HK-2 (cell line): ENCODE measurements around the gene POU6F2.
A peak's percentile ranks its signal among the peaks of the same experiment; 100 is the strongest.
"Not testable (repeated sequence)": the region's sequence is repeated elsewhere in the genome, so short reads cannot be mapped to it uniquely, and the experiment has no call there.

Source experiments
- DNase-seq: peaks from one replicate; pipeline ENCODE4 v3.0.0-alpha.2; 2018; ENCODE audit not compliant: unreplicated experiment

POU6F2 gene

GRCh38 chr7:38992203-38992602 is 14.5 kb downstream of the POU6F2 start:
- no peak for DNase-seq

DNA sequence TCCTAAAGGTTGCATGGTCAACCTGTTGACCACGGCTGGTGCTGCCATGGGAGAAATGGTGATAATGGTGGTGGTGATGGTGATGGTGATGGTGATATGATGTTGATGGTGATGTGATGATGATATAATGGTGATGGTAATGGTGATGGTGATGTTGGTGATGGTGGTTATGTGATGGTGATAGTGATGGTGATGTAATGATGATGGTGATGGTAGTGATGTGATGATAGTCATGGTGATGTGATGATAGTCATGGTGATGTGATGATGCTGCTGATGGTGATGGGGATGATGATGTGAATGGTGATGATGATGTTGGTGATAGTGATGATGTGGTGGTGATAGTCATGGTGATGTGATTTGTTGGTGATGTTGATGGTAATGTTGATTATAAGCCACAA is 23.9 kb downstream of the POU6F2 start:
- DNase-seq: no peak

DNA sequence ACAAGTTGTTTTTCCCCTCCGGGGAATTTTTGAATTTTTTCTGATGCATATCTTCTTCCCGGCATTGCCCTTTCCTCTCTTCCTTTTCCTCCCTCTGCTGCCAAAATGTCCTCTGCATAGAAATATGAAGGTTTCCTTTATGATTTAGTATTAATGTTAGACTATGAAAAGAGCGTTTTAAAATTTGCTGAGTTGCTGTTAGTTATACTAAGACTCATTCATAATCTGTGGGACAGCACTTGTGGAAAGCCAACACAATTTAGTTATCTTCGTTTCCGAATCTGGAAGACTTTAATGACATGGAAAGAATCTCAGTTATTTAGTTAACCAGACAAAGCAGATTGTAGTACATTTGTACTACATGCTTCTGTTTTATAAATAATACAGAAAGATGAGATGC is 25.0 kb downstream of the POU6F2 start:
- no peak for DNase-seq

DNA sequence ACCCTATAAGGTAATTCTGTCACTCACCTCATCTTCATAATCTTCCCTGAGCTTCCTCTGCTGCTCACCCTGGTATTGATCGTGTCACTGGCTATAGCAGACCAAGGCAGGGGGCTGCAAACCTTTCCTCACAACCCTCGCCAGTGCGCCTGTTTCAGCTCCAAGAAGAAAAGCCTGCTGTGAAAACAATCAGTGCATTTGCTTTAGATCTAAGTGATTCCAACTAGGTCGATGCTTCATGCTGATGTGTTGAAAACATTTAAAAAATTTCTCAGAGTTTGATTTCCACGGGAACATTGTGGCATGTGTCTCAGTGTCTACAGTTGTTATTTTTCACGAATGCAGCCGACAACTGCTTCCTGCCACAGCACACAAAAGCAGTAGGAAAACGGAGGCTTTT is 27.3 kb downstream of the POU6F2 start:
- DNase-seq: no peak

DNA sequence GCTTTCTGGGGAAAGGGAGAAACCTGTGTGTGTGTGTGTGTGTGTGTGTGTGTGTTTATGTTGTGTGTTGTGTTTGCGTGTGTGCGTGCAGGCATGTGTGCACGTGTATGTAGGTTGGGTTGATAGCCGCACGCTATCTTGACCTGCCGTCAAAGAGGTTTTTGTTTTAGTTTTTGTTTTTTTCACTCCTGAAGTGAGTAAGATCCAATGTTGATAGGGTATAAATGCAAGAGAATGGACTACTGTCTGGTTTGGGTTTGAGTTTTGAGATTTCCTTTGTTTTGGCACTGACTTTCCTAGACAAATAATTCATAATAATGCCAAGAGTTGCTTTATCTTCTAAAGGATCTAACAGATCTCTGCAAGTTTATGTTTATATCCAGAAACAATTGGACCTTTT is 27.8 kb downstream of the POU6F2 start:
- DNase-seq: no peak

GRCh38 chr7:39013049-39013939 is 35.6 kb downstream of the POU6F2 start:
- not testable (repeated sequence) for DNase-seq

- no peak for DNase-seq
Measured at GRCh38 chr7:39016609-39017008, 38.9 kb downstream of the POU6F2 start.

- no peak for DNase-seq
Measured at GRCh38 chr7:39017369-39017915, 39.7 kb downstream of the POU6F2 start.

DNA sequence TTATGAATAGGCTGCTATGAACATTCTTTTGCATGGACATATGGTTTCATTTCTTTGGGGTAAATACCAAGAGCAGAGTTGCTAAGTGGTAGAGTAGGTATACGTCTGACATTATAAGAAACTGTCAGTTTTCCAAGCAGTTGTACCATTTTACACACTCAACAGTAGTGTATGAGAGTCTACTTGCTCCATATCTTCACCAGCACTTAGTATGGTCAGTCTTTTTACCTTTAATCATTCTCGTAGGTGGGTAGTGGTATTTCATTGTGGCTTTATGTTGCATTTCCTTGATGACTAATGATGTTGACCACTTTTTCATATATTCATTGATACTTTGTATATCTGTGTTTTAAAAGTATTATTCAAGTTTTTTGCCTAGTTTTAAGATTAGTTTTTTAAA is 45.1 kb downstream of the POU6F2 start:
- DNase-seq: no peak

- DNase-seq: no peak
Measured at GRCh38 chr7:39027491-39027890, 49.8 kb downstream of the POU6F2 start.

DNA sequence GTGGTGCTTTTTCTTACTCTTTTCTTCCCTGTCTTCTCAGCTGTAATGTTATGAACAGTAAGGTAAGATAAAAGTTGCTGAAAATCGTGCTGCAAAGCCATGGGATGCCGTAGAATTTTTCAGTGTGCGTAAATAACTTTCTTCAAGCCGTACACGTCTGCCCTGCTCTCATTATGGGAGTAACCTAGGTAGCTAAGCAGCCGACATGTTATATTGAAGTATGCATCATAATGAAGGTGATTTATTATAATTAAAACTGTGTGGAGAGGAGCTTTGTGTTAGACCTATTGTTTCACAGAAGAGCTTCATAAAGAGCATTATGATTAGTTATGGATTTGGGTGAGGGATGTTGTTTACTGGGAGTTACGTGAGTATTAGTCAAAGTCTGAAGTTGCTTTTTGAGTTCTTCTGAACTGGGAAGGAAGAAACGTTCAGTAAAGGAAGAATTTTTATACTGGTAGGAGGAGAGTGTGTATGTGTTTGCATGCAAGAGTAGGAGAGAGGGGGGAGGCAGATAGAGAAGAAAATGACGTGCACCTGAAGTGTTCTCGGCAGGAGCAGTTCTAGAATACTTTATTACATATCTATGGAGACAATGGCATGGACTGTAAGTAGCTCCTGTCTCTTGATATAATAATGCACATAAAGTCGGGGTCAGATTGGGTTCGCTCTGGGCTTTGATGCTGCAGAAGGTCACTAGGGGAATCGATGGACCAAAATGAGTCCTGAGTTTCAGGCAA is 56.3 kb downstream of the POU6F2 start:
- no peak for DNase-seq

DNA sequence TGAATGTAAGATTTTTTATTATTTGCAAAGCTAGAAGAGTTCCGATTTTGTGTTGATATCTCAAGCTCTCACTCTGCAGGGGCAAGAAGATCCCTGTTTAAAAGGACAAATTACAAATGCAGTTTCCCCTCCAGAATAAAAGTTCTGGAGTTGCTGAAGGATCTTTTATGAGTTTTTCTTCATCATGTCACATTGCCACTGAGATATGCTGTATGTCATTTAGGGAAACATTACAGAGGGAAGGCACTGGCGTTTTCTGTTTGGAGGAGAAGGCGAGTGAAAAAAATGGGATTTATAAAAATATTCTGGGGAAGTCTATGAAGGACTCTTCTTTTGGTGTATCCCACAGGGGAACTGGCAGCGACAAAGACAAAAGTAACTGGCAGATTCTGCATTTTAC is 57.4 kb downstream of the POU6F2 start:
- no peak for DNase-seq

DNA sequence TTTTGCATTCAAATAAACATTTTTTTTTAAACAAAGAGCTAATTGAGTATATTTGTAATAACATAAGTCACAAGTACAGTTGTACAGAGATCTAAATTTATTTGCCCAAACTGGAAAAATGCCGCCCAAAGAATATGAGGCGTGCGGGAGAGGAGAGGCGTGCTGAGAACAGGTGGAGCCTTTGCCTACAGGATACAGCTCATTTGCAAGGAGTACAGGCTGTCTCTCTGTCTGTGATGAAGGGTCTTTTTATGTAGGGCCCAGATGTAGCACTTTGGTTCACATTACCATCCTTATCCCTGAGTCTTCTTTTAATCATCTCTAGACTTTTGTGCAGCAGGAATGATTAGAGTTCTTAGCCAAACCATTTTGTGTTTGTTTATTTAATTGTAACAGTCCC is 58.2 kb downstream of the POU6F2 start:
- no peak for DNase-seq

GRCh38 chr7:39042670-39043069 is 65.0 kb downstream of the POU6F2 start:
- DNase-seq: no peak

GRCh38 chr7:39043531-39043930 is 65.8 kb downstream of the POU6F2 start:
- no peak for DNase-seq

- DNase-seq: no peak
Measured at GRCh38 chr7:39044489-39044888, 66.8 kb downstream of the POU6F2 start.

- no peak for DNase-seq
Measured at GRCh38 chr7:39045231-39045630, 67.5 kb downstream of the POU6F2 start.

- DNase-seq: no peak
Measured at GRCh38 chr7:39051279-39051678, 73.6 kb downstream of the POU6F2 start.

DNA sequence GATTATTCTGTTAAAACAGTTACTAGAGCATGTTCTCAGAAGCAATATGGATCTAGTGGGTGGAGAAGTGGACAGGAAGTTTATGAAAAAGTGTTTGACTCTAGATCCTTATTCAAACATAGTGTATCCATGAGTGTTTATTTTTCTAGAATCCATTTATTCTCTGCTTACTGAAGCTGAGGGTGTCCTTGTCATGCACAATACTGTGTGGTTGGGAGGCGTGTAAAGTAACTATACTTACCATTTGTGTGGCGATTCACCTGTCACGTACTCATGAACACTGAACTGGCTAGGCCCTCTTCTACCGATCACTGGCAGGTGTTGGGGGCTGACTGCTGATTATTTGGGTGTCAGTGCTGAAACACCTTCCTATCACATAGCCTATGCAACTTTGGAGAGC is 74.0 kb downstream of the POU6F2 start:
- no peak for DNase-seq

GRCh38 chr7:39054731-39055130 is 77.0 kb downstream of the POU6F2 start:
- DNase-seq: no peak

GRCh38 chr7:39056153-39056552 is 78.4 kb downstream of the POU6F2 start:
- no peak for DNase-seq

DNA sequence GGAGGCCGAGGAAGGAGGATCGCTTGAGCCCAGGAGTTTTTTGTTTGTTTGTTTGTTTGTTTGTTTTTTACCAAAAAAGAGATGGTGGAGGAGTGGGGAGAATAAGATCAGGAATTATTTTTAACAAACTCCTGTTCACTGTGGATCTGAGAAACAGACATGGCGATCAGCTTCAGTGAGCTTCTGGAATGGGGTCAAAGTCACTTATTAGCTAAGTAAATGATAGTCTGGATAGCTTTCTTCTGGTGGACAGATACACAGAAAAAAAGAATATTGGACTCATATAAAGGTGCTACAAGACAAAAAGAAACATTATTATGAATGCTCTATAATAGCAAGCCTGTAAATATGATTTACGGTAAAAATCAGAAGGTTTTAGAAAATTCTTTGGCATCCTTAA is 85.1 kb downstream of the POU6F2 start:
- DNase-seq: peak; percentile 0

- no peak for DNase-seq
Measured at GRCh38 chr7:39069031-39069430, 91.3 kb downstream of the POU6F2 start.
